Endothelial cell of umbilical vein (primary cell): ENCODE measurements around the gene UBE2L6. TPM values are rescaled to one million over a fixed set of nuclear protein-coding genes. Genes with fewer than 3 reads are reported as not detected.

Source experiments
- BruUV-seq: library from RNA; stranded (reverse); fragments of 400-500 nt; replicated peaks from 2 replicates; lab custom pipeline; 2021; lab: Mats Ljungman, UMichigan
- CTCF ChIA-PET: fragments of 300-600, 350-600 bp; sonication (Branson Sonifier 250); formaldehyde crosslinking; loops from one replicate; lab custom pipeline; 2021; ENCODE audit warnings: antibody characterized with exemption, inconsistent platforms; lab: Charles Lee
- POLR2A ChIA-PET: fragments of 300-600, 350-600 bp; sonication (Branson Sonifier 250); formaldehyde crosslinking; loops from one replicate; lab custom pipeline; 2021; ENCODE audit warnings: antibody characterized with exemption, inconsistent platforms; lab: Charles Lee
- DNase-seq: peaks from one replicate; pipeline ENCODE4 v3.0.0-alpha.2; 2011; ENCODE audit warnings: low read depth, low spot score
- FAIRE-seq: peaks from 2 replicates; lab custom pipeline; 2011; peaks lifted over from hg19 to GRCh38; lab: Jason Lieb, UNC
- H2AFZ ChIP-seq: 2 replicates; pipeline ENCODE4 v1.6.0; 2012; ENCODE audit warnings: low read depth, low read length, control low read depth, inconsistent platforms
- H3K27ac ChIP-seq: 2 replicates; pipeline ENCODE4 v1.5.1; 2011; ENCODE audit warnings: low read depth, mild to moderate bottlenecking, control low read depth, low read length, moderate library complexity; ENCODE audit not compliant: insufficient read depth
- H3K27me3 ChIP-seq, 2 experiments: 2 replicates each; pipeline versions ENCODE4 v1.6.0 to v1.6.1; 2011; ENCODE audit warnings: low read length in 2 of 2, mixed read lengths in 1 of 2; ENCODE audit not compliant: control insufficient read depth in 2 of 2, insufficient read depth in 2 of 2
- H3K36me3 ChIP-seq, 2 experiments: 2 replicates in 1 of 2; 3 replicates in 1 of 2; pipeline ENCODE4 v1.5.1; 2011; ENCODE audit warnings: low read length in 2 of 2, mild to moderate bottlenecking in 1 of 2, moderate library complexity in 1 of 2; ENCODE audit not compliant: control insufficient read depth in 2 of 2, insufficient read depth in 2 of 2; ENCODE audit errors: extremely low read depth in 1 of 2
- H3K4me1 ChIP-seq: 3 replicates; pipeline ENCODE4 v1.5.1; 2011; ENCODE audit warnings: mild to moderate bottlenecking, low read length; ENCODE audit not compliant: control insufficient read depth, insufficient read depth; ENCODE audit errors: extremely low read depth
- H3K4me2 ChIP-seq: 2 replicates; pipeline ENCODE4 v1.6.1; 2011; ENCODE audit warnings: low read length, control low read depth, mixed read lengths; ENCODE audit not compliant: insufficient read depth
- H3K4me3 ChIP-seq, 3 experiments: fragments of 200-600 bp in 1 of 3; sonication (generic), shearing (Covaris generic) in 1 of 3; replicated peaks in 1 of 3; 2 replicates each; pipeline ENCODE4 v1.5.1; 2011 to 2016; ENCODE audit warnings: control low read depth in 3 of 3, low read length in 3 of 3, mild to moderate bottlenecking in 2 of 3, inconsistent platforms in 1 of 3, low read depth in 1 of 3, moderate library complexity in 1 of 3; ENCODE audit not compliant: insufficient read depth in 1 of 3
- H3K79me2 ChIP-seq: 2 replicates; pipeline ENCODE4 v1.6.0; 2012; ENCODE audit warnings: low read length, inconsistent platforms; ENCODE audit not compliant: control insufficient read depth, insufficient read depth
- H3K9ac ChIP-seq: replicated peaks from 2 replicates; pipeline ENCODE3; 2011; ENCODE audit warnings: low read length, control low read depth; ENCODE audit not compliant: insufficient read depth; ENCODE audit errors: extremely low read depth
- H3K9me1 ChIP-seq: replicated peaks from 3 replicates; pipeline ENCODE4 v1.6.0; 2011; ENCODE audit warnings: mild to moderate bottlenecking, low read length; ENCODE audit not compliant: control insufficient read depth, insufficient read depth; ENCODE audit errors: extremely low read depth
- H3K9me3 ChIP-seq: replicated peaks from 2 replicates; pipeline ENCODE4 v1.5.1; 2012; ENCODE audit warnings: low read length, inconsistent platforms; ENCODE audit not compliant: control insufficient read depth, insufficient read depth
- H4K20me1 ChIP-seq: replicated peaks from 2 replicates; pipeline ENCODE3; 2011; ENCODE audit warnings: mild to moderate bottlenecking, low read length; ENCODE audit not compliant: control insufficient read depth, insufficient read depth; ENCODE audit errors: extremely low read depth
- GATA2 ChIP-seq: IDR thresholded peaks from 2 replicates; pipeline ENCODE4 v1.7.0; 2011; ENCODE audit warnings: low read depth, mild to moderate bottlenecking, moderate library complexity, mixed read lengths, low read length; ENCODE audit not compliant: insufficient read length, insufficient read depth
- JUN ChIP-seq: IDR thresholded peaks from 2 replicates; pipeline ENCODE4 v1.6.1; 2011; ENCODE audit warnings: borderline replicate concordance, low read depth; ENCODE audit not compliant: insufficient read length, insufficient read depth
- POLR2A ChIP-seq: IDR thresholded peaks from 2 replicates; pipeline ENCODE4 v1.6.1; 2012; ENCODE audit warnings: low read depth, mild to moderate bottlenecking, control low read depth, low read length
- POLR2AphosphoS5 ChIP-seq: IDR thresholded peaks from 2 replicates; pipeline ENCODE4 v1.6.1; 2012; ENCODE audit warnings: low read depth, mild to moderate bottlenecking, control low read depth, low read length, moderate library complexity; ENCODE audit not compliant: insufficient read depth
- dilution Hi-C: fragments of 300-500 bp; cut with MboI; formaldehyde crosslinking; loops from one replicate; pipeline ENCODE4 v1.15.0; 2019; ENCODE audit warnings: low sequenced_read_pairs; ENCODE audit not compliant: extremely low pct_ligation_motif_present
- intact Hi-C: fragments of 100-400 bp; cut with micrococcal nuclease; formaldehyde crosslinking; loops from one replicate; pipeline ENCODE4 v1.10.0; 2022
- polyA plus RNA-seq, 4 experiments: library from polyadenylated mRNA; depleted of rRNA in 3 of 4; stranded (reverse) in 3 of 4; unstranded in 1 of 4; fragments of >200 nt; gene quantifications; 2 replicates each; pipeline versions ENCODE4 v1.2.1 to v1.2.3, GENCODE V29; 2011 to 2012; ENCODE audit warnings: missing spikeins in 1 of 4
- total RNA-seq: library from RNA; stranded (reverse); gene quantifications from 2 replicates; pipeline ENCODE4 v1.2.3, GENCODE V29; 2021
- TF ChIP-seq, protein P1 (sequence below), 2 donors: IDR thresholded peaks; 1 replicate in 1 of 2; 2 replicates in 1 of 2; pipeline ENCODE4 v1.5.1; 2011; ENCODE audit warnings: low read length in 2 of 2, mild to moderate bottlenecking in 2 of 2, moderate library complexity in 2 of 2, control low read depth in 1 of 2, inconsistent platforms in 1 of 2, low read depth in 1 of 2; ENCODE audit not compliant: insufficient read depth in 1 of 2; ENCODE audit errors: extremely low read depth in 1 of 2

UBE2L6 gene
- total and polyA plus RNA-seq, 2 donors (not counting 3 experiments of a cell fraction or from before 2014, with no cell fraction given) = 22.3 to 25.2 TPM

DNA sequence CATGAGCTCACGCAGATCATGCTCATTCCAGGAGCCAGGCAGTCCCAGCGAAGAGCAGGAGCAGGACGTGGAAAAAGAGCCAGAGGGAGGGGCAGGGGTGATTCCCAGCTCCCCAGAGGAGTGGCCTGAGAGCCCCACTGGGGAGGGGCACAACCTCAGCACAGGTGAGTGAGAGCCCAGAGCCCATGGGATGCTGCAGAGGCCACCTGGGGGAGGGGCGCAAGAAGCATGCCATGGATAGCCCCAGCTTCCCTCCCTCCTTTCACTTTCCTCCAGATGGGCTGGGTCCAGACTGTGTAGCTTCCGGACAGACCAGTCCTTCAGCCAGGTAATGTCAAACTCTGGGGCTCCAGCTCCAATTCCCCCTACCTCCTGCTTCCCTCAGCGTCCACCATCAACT, 23.9 kb downstream of the UBE2L6 start:
- no peak overlapping the region for H3K4me3 ChIP-seq
- intact Hi-C loops (no loop called here), dilution Hi-C loops (no loop called here)
- no peaks in the 10 kb centered on the region for H3K4me1 ChIP-seq
- H4K20me1 ChIP-seq = no peaks in the 10 kb centered on the region
- POLR2A ChIA-PET = no interaction called here
- no peaks in the 10 kb centered on the region for H3K79me2 ChIP-seq
- no peaks in the 10 kb centered on the region for H3K36me3 ChIP-seq
- H3K9me1 ChIP-seq = no peaks in the 10 kb centered on the region
- FAIRE-seq (no peak), DNase-seq (no peak)
- BruUV-seq = no TSS peak
- TF ChIP-seq POLR2A (no peak), GATA2 (no peak), JUN (no peak)
- peaks cover 0 to 4% of the 10 kb centered on the region in 2 experiments for H3K27me3 ChIP-seq
- H3K9ac ChIP-seq = no peak overlapping the region
- H2AFZ ChIP-seq = no peak overlapping the region
- H3K4me2 ChIP-seq = no peak overlapping the region
- no peaks in the 10 kb centered on the region for H3K9me3 ChIP-seq
- no peak overlapping the region for H3K27ac ChIP-seq
- CTCF ChIA-PET = interaction anchor here (1.0 to 2.7 kb wide), 2 partner anchors 24 to 101 kb away, joined by 5 to 7 read pairs; partner anchors contain the start of gene UBE2L6

- peaks cover 0 to 4% of the 10 kb centered on the region in 2 experiments for H3K27me3 ChIP-seq
- no peaks in the 10 kb centered on the region for H3K9me3 ChIP-seq
- H3K27ac ChIP-seq = no peak overlapping the region
- ChIA-PET POLR2A (no interaction called here), CTCF (interaction anchor here (1.2 kb wide), 1 partner anchor 102 kb away, joined by 6 read pairs; no protein-coding TSS in a partner anchor)
- H3K9me1 ChIP-seq = no peaks in the 10 kb centered on the region
- dilution Hi-C loops (no loop called here), intact Hi-C loops (no loop called here)
- H4K20me1 ChIP-seq = no peaks in the 10 kb centered on the region
- no peaks in the 10 kb centered on the region for H3K4me1 ChIP-seq
- H3K79me2 ChIP-seq = no peaks in the 10 kb centered on the region
- TF ChIP-seq POLR2A = no peak
- TF ChIP-seq, protein P1, sequence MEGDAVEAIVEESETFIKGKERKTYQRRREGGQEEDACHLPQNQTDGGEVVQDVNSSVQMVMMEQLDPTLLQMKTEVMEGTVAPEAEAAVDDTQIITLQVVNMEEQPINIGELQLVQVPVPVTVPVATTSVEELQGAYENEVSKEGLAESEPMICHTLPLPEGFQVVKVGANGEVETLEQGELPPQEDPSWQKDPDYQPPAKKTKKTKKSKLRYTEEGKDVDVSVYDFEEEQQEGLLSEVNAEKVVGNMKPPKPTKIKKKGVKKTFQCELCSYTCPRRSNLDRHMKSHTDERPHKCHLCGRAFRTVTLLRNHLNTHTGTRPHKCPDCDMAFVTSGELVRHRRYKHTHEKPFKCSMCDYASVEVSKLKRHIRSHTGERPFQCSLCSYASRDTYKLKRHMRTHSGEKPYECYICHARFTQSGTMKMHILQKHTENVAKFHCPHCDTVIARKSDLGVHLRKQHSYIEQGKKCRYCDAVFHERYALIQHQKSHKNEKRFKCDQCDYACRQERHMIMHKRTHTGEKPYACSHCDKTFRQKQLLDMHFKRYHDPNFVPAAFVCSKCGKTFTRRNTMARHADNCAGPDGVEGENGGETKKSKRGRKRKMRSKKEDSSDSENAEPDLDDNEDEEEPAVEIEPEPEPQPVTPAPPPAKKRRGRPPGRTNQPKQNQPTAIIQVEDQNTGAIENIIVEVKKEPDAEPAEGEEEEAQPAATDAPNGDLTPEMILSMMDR (IDR thresholded peaks at IDR 0.05; ENCODE audit: extremely low read depth in 1 of 2, insufficient read depth in 1 of 2, low read depth in 1 of 2, low read length in 2 of 2) = no peak
- no peak for TF ChIP-seq POLR2AphosphoS5
- TF ChIP-seq JUN = no peak
- DNase-seq (no peak), FAIRE-seq (no peak)
- H3K36me3 ChIP-seq = no peaks in the 10 kb centered on the region
- BruUV-seq = no TSS peak
- no peak overlapping the region for H3K4me3 ChIP-seq
- H2AFZ ChIP-seq = no peak overlapping the region
- no peak overlapping the region for H3K4me2 ChIP-seq
- no peak overlapping the region for H3K9ac ChIP-seq
Observed at GRCh38 chr11:57542582-57542981, 24.9 kb downstream of the UBE2L6 start.
